ENCODE data around the gene CORO2B. TPM values are rescaled to one million over a fixed set of nuclear protein-coding genes. Genes with fewer than 3 reads are reported as not detected.

The CORO2B gene
- total and polyA plus RNA-seq, 2 of the 13 experiments (the other 11 are each of a cell fraction or from before 2014, with no cell fraction given), result 0.35 to 0.63 TPM

- Histone ChIP-seq H3K9ac (ENCODE audit: insufficient read depth, low read depth, low read length) (no peak overlapping the region), H4K20me1 (ENCODE audit: insufficient read depth, low read length) (no peaks in the 10 kb centered on the region), H3K36me3 (replicated peaks in 1 of 2; ENCODE audit: control insufficient read depth in 1 of 2, insufficient read depth in 2 of 2, low read length in 2 of 2) (no peaks in the 10 kb centered on the region), H3K4me1 (ENCODE audit: insufficient read depth, low read length) (peaks cover 4% of the 10 kb centered on the region; the same call in 1 of the 2 replicates), H3K4me3 (replicated peaks in 1 of 3; ENCODE audit: insufficient read depth in 1 of 3, low read depth in 2 of 3, low read length in 3 of 3) (no peak overlapping the region), H3K27me3 (ENCODE audit: control insufficient read depth in 1 of 2, insufficient read depth in 2 of 2, low read length in 2 of 2) (peaks cover 3 to 12% of the 10 kb centered on the region in 2 experiments; a peak in 2 of 5 replicates), H3K79me2 (ENCODE audit: insufficient read depth, low read length) (no peaks in the 10 kb centered on the region), H2AFZ (ENCODE audit: low read length) (no peak overlapping the region), H3K27ac (ENCODE audit: extremely low read length, insufficient read depth, low read length) (no peak overlapping the region), H3K4me2 (ENCODE audit: low read depth, low read length) (no peak overlapping the region), H3K9me3 (ENCODE audit: low read length) (no peaks in the 10 kb centered on the region)
- FAIRE-seq (no peak), DNase-seq (ENCODE audit: low spot score) (no peak), ATAC-seq (no peak)
- intact Hi-C loops (cut with micrococcal nuclease; ENCODE audit: unreplicated experiment), result no loop called here
- BruUV-seq (replicated peaks), result no TSS peak
- WGBS (ENCODE audit: low lambda C conversion rate), result 38% methylated on average over 13 of the region's 13 CpGs
- in situ Hi-C loops (cut with HindIII; ENCODE audit: extremely low pct_ligation_motif_present, low pct_unique_long_range_greater_than_20kb), result no loop called here
- CTCF ChIA-PET (ENCODE audit: low intra/inter-chr PET ratio, low total read pairs), result interaction anchor here (1.4 to 2.7 kb wide), 5 partner anchors 10 to 364 kb away, joined by 4 to 24 read pairs (median 5); no protein-coding TSS in a partner anchor
- POLR2A ChIA-PET, result no interaction called here
- no peak for TF ChIP-seq ZNF772 (CRISPR knock-in tag; IDR thresholded peaks at IDR 0.05)
- no peak for TF ChIP-seq TCF12 (IDR thresholded peaks at IDR 0.05)
- TF ChIP-seq TCF12 (CRISPR knock-in tag; IDR thresholded peaks at IDR 0.05), result no peak
- TF ChIP-seq ZNF550 (CRISPR knock-in tag; IDR thresholded peaks at IDR 0.05; ENCODE audit: borderline replicate concordance), result no peak
- no peak for TF ChIP-seq ZNF335 (CRISPR knock-in tag; IDR thresholded peaks at IDR 0.05)
- no peak for TF ChIP-seq ZNF678 (CRISPR knock-in tag; IDR thresholded peaks at IDR 0.05)
- TF ChIP-seq SIX1 (CRISPR knock-in tag; IDR thresholded peaks at IDR 0.05; ENCODE audit: borderline replicate concordance), result no peak
- no peak for TF ChIP-seq ZKSCAN8 (CRISPR knock-in tag; IDR thresholded peaks at IDR 0.05; ENCODE audit: borderline replicate concordance)
- no peak for TF ChIP-seq SNAPC4 (CRISPR knock-in tag; IDR thresholded peaks at IDR 0.05)
- no peak for TF ChIP-seq CHD2 (IDR thresholded peaks at IDR 0.05; ENCODE audit: low read depth, low read length)
- TF ChIP-seq ZNF879 (CRISPR knock-in tag; IDR thresholded peaks at IDR 0.05), result no peak
- no peak for TF ChIP-seq ZFP91 (CRISPR knock-in tag; IDR thresholded peaks at IDR 0.05; ENCODE audit: borderline replicate concordance)
- no peak for TF ChIP-seq FOSL1 (CRISPR knock-in tag; IDR thresholded peaks at IDR 0.05; ENCODE audit: borderline replicate concordance)
- no peak for TF ChIP-seq MAFG (CRISPR knock-in tag; IDR thresholded peaks at IDR 0.05)
- TF ChIP-seq IKZF1 (IDR thresholded peaks at IDR 0.05), result no peak
- no peak for TF ChIP-seq ZNF264 (CRISPR knock-in tag; IDR thresholded peaks at IDR 0.05)
- TF ChIP-seq HOXD1 (CRISPR knock-in tag; IDR thresholded peaks at IDR 0.05), result no peak
- no peak for TF ChIP-seq ZNF564 (CRISPR knock-in tag; IDR thresholded peaks at IDR 0.05)
- no peak for TF ChIP-seq RNF2 (conservative IDR thresholded peaks at IDR 0.05; ENCODE audit: low read depth)
- no peak for TF ChIP-seq ZNF350 (CRISPR knock-in tag; IDR thresholded peaks at IDR 0.05; ENCODE audit: borderline replicate concordance, low read depth)
These were observed 18.2 kb upstream of the CORO2B start for GRCh38 chr15:68560501-68561113.

Measured in HepG2 (cell line).